HCT116 (cell line): ENCODE results near the gene HLA-DPB1.

Experiments
- EZH2 ChIP-seq: fragments of 200-600 bp; sonication (generic); IDR thresholded peaks from 2 replicates; pipeline ENCODE4 v1.6.1; 2017; ENCODE audit warnings: antibody characterized with exemption, mixed run types
- EZH2phosphoT487 ChIP-seq: fragments of 200-600 bp; IDR thresholded peaks from 2 replicates; pipeline ENCODE4 v1.6.1; 2018; ENCODE audit warnings: antibody characterized with exemption, borderline replicate concordance
- RAD21 ChIP-seq: IDR thresholded peaks from 2 replicates; pipeline ENCODE4 v1.6.1; 2012; ENCODE audit warnings: low read depth, mild to moderate bottlenecking
- SIN3A ChIP-seq: IDR thresholded peaks from 2 replicates; pipeline ENCODE4 v1.6.1; 2012; ENCODE audit warnings: low read depth
- TCF7L2 ChIP-seq: IDR thresholded peaks from 2 replicates; pipeline ENCODE4 v1.7.0; 2011; ENCODE audit warnings: borderline replicate concordance, inconsistent platforms; ENCODE audit not compliant: insufficient read depth, insufficient read length; ENCODE audit errors: extremely low read depth
- TF ChIP-seq, protein P1 (sequence below), 3 experiments: fragments of 200-600 bp in 1 of 3; sonication (generic) in 1 of 3; IDR thresholded peaks in 2 of 3; conservative IDR thresholded peaks in 1 of 3; 2 replicates each; pipeline ENCODE4 v1.5.1; 2012 to 2017; ENCODE audit warnings: low read depth in 2 of 3, low read length in 2 of 3, antibody characterized with exemption in 1 of 3, borderline replicate concordance in 1 of 3, control low read depth in 1 of 3, mild to moderate bottlenecking in 1 of 3, mixed read lengths in 1 of 3, mixed run types in 1 of 3, moderate library complexity in 1 of 3; ENCODE audit not compliant: insufficient read depth in 1 of 3
- TF ChIP-seq, protein P2 (sequence below): IDR thresholded peaks from 2 replicates; pipeline ENCODE4 v1.6.1; 2012
- TF ChIP-seq, protein P3 (sequence below): IDR thresholded peaks from 2 replicates; pipeline ENCODE4 v1.6.1; 2012
- TF ChIP-seq, protein P4 (sequence below): IDR thresholded peaks from 2 replicates; pipeline ENCODE4 v1.6.1; 2012; ENCODE audit warnings: low read depth

DNA sequence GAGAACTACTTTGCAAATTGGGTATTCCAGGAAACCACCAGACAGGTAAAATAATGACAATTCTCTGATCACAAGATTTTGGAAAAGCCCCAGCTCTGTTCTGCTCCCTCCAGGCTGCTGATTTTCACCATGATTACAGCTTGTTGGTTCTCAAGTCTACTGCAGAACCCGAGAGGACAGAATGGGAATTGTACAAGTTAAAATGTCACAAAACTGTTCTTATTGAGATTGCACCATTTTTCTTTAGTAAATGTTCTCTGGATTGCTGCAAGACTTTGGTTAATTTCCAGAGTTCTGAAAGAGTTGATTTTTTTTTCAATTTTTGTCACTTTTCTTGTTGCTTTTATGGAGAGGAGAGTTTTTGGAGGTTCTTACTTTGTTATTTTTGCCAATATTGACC lies 39.3 kb upstream of the HLA-DPB1 start:
- TF ChIP-seq, protein P1, sequence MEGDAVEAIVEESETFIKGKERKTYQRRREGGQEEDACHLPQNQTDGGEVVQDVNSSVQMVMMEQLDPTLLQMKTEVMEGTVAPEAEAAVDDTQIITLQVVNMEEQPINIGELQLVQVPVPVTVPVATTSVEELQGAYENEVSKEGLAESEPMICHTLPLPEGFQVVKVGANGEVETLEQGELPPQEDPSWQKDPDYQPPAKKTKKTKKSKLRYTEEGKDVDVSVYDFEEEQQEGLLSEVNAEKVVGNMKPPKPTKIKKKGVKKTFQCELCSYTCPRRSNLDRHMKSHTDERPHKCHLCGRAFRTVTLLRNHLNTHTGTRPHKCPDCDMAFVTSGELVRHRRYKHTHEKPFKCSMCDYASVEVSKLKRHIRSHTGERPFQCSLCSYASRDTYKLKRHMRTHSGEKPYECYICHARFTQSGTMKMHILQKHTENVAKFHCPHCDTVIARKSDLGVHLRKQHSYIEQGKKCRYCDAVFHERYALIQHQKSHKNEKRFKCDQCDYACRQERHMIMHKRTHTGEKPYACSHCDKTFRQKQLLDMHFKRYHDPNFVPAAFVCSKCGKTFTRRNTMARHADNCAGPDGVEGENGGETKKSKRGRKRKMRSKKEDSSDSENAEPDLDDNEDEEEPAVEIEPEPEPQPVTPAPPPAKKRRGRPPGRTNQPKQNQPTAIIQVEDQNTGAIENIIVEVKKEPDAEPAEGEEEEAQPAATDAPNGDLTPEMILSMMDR (IDR thresholded peaks at IDR 0.05 in 2 of 3, conservative IDR thresholded peaks at IDR 0.05 in 1 of 3; ENCODE audit: borderline replicate concordance in 1 of 3, insufficient read depth in 1 of 3, low read depth in 2 of 3, low read length in 2 of 3), result no peak
- TF ChIP-seq, protein P2, sequence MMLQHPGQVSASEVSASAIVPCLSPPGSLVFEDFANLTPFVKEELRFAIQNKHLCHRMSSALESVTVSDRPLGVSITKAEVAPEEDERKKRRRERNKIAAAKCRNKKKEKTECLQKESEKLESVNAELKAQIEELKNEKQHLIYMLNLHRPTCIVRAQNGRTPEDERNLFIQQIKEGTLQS, result no peak
- TF ChIP-seq TCF7L2, result no peak
- TF ChIP-seq EZH2, result no peak
- TF ChIP-seq, protein P3, sequence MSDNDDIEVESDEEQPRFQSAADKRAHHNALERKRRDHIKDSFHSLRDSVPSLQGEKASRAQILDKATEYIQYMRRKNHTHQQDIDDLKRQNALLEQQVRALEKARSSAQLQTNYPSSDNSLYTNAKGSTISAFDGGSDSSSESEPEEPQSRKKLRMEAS, result no peak
- TF ChIP-seq RAD21, result no peak
- TF ChIP-seq, protein P4, sequence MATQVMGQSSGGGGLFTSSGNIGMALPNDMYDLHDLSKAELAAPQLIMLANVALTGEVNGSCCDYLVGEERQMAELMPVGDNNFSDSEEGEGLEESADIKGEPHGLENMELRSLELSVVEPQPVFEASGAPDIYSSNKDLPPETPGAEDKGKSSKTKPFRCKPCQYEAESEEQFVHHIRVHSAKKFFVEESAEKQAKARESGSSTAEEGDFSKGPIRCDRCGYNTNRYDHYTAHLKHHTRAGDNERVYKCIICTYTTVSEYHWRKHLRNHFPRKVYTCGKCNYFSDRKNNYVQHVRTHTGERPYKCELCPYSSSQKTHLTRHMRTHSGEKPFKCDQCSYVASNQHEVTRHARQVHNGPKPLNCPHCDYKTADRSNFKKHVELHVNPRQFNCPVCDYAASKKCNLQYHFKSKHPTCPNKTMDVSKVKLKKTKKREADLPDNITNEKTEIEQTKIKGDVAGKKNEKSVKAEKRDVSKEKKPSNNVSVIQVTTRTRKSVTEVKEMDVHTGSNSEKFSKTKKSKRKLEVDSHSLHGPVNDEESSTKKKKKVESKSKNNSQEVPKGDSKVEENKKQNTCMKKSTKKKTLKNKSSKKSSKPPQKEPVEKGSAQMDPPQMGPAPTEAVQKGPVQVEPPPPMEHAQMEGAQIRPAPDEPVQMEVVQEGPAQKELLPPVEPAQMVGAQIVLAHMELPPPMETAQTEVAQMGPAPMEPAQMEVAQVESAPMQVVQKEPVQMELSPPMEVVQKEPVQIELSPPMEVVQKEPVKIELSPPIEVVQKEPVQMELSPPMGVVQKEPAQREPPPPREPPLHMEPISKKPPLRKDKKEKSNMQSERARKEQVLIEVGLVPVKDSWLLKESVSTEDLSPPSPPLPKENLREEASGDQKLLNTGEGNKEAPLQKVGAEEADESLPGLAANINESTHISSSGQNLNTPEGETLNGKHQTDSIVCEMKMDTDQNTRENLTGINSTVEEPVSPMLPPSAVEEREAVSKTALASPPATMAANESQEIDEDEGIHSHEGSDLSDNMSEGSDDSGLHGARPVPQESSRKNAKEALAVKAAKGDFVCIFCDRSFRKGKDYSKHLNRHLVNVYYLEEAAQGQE, result no peak
- no peak for TF ChIP-seq SIN3A
- no peak for TF ChIP-seq EZH2phosphoT487
